CD4-positive, CD25-positive, alpha-beta regulatory T cell (primary cell): Measurements from ENCODE around the gene CDK5RAP2. TPM values are rescaled to one million over a fixed set of nuclear protein-coding genes. Genes with fewer than 3 reads are reported as not detected.

Experiments
- ATAC-seq, 2 donors: fragments of 150-1000 bp; cut with Tn5 transposase; one replicate each; pipeline ENCODE4 v1.10.0; 2021; ENCODE audit warnings: low read depth in 2 of 2, moderate number of reproducible peaks in 2 of 2, moderate library complexity in 1 of 2
- DNase-seq, 3 donors: peaks; one replicate each; pipeline versions ENCODE4 v3.0.0 to v3.0.0-alpha.2; 2012 to 2022; ENCODE audit warnings: mixed read lengths in 1 of 3
- H3K27ac ChIP-seq: one replicate; pipeline ENCODE4 v1.7.0; 2013; ENCODE audit warnings: mild to moderate bottlenecking, low read length; ENCODE audit not compliant: insufficient read depth, poor library complexity, severe bottlenecking
- H3K27me3 ChIP-seq: one replicate; pipeline ENCODE4 v1.7.0; 2013; ENCODE audit warnings: low read length; ENCODE audit not compliant: control insufficient read depth, insufficient read depth
- H3K36me3 ChIP-seq: one replicate; pipeline ENCODE4 v1.7.0; 2013; ENCODE audit warnings: mild to moderate bottlenecking, low read length, moderate library complexity; ENCODE audit not compliant: control insufficient read depth, insufficient read depth
- H3K4me1 ChIP-seq: 2 replicates; pipeline ENCODE4 v1.7.0; 2013; ENCODE audit warnings: mild to moderate bottlenecking, low read length; ENCODE audit not compliant: insufficient read depth, control insufficient read depth, poor library complexity, severe bottlenecking
- H3K4me3 ChIP-seq: one replicate; pipeline ENCODE4 v1.7.0; 2013; ENCODE audit warnings: low read depth, mild to moderate bottlenecking, low read length, moderate library complexity
- H3K9me3 ChIP-seq, 2 experiments: 1 replicate in 1 of 2; 2 replicates in 1 of 2; pipeline ENCODE4 v1.7.0; 2013; ENCODE audit warnings: low read length in 2 of 2, mild to moderate bottlenecking in 1 of 2, moderate library complexity in 1 of 2; ENCODE audit not compliant: control insufficient read depth in 2 of 2
- H3K27ac Mint-ChIP-seq, 3 donors: one replicate each; pipeline ENCODE4 v1.8.0; 2020 to 2022; ENCODE audit warnings: mild to moderate bottlenecking in 3 of 3, mixed read lengths in 3 of 3, moderate library complexity in 2 of 3
- H3K27me3 Mint-ChIP-seq: one replicate; pipeline ENCODE4 v1.8.0; 2022; ENCODE audit warnings: mild to moderate bottlenecking, mixed read lengths
- H3K36me3 Mint-ChIP-seq: one replicate; pipeline ENCODE4 v1.8.0; 2020; ENCODE audit warnings: mixed read lengths
- H3K4me1 Mint-ChIP-seq, 4 donors: one replicate each; pipeline ENCODE4 v1.8.0; 2020 to 2022; ENCODE audit warnings: mixed read lengths in 4 of 4, mild to moderate bottlenecking in 1 of 4
- H3K4me3 Mint-ChIP-seq, 4 donors: one replicate each; pipeline ENCODE4 v1.8.0; 2020 to 2022; ENCODE audit warnings: mild to moderate bottlenecking in 4 of 4, mixed read lengths in 4 of 4, moderate library complexity in 3 of 4
- H3K9me3 Mint-ChIP-seq, 7 donors: one replicate each; pipeline ENCODE4 v1.8.0; 2020 to 2022; ENCODE audit warnings: mixed read lengths in 7 of 7, mild to moderate bottlenecking in 3 of 7, moderate library complexity in 2 of 7
- polyA plus RNA-seq, 4 donors: library from polyadenylated mRNA; unstranded; fragments of 300-500 nt; fragmentation: Illumina TruSeq; gene quantifications; one replicate each; pipeline ENCODE4 v1.2.3, GENCODE V29; 2021
- total RNA-seq: library from RNA; stranded (reverse); gene quantifications from one replicate; pipeline ENCODE4 v1.2.3, GENCODE V29; 2022

Gene CDK5RAP2
- total and polyA plus RNA-seq, 5 donors from 2014 or later: 14.6 to 64.5 (median 16.9) TPM

DNA sequence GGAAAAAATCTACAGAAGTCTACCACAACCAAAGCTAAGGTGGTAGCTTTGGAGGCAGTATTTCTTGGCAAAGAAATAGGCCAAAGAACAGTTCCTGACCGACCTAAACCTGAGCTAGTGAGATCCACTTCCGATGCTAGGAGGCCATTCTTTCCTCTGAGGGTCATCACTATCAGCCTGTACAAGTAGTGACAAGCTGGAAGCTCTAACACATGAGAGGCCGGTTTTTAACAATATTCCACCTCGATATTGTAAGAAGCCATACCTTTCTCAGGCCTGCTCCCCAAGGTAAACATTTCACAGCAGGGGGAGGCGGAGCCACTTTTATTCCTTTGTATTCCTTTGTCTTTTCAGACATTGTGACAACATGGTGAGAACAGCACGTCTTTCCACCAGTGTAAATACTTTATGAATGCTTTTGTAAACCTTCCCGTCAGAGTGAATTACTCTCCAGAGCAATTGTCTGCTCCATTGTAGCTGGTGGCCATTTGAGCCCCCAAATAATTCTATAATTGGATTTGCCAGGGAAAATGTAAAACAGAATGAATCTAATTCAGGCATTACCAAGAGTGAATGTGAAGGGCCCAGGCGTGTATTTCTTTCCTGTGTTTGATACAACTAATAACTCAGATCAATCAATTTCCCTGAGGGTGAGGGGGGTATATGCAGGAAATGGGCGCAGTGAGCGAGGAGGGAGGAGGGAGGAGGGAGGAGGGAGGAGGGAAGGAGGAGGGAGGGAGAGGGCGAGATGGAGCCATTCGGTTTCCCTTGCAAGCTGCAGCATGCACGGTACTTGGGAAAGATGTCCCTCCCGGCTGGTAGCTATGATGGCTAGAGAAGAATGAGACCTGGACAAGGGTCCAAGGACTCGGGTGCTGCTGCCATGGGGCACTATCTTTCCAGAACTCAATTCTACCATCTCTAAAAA is 166.6 kb downstream of the CDK5RAP2 start:
- peaks cover 66% of the 10 kb centered on the region for H3K36me3 ChIP-seq

GRCh38 chr9:120412425-120412951 is 167.5 kb downstream of the CDK5RAP2 start:
- Histone ChIP-seq H3K4me3 (no peak overlapping the region), H3K9me3 (no peaks in the 10 kb centered on the region), H3K36me3 (peaks cover 73% of the 10 kb centered on the region), H3K4me1 (no peaks in the 10 kb centered on the region), H3K27ac (no peak overlapping the region), H3K27me3 (no peaks in the 10 kb centered on the region)
- Mint-ChIP-seq H3K4me1 (peaks cover 0 to 4% (median 1%) of the 10 kb centered on the region in 4 donors), H3K36me3 (peaks cover 73% of the 10 kb centered on the region), H3K9me3 (no peaks in the 10 kb centered on the region), H3K27ac (peak overlapping the region; percentile 18 to 83 (median 58)), H3K4me3 (no peak overlapping the region), H3K27me3 (no peaks in the 10 kb centered on the region)
- DNase-seq (no peak), ATAC-seq (no peak)

More for the DNA sequence above, 166.6 kb downstream of the CDK5RAP2 start:
- Mint-ChIP-seq H3K4me1 (peaks cover 0 to 4% (median 1%) of the 10 kb centered on the region in 4 donors), H3K36me3 (peaks cover 76% of the 10 kb centered on the region), H3K27me3 (no peaks in the 10 kb centered on the region), H3K4me3 (no peak overlapping the region), H3K27ac (no peak overlapping the region), H3K9me3 (no peaks in the 10 kb centered on the region)
- H3K9me3 ChIP-seq: no peaks in the 10 kb centered on the region
- no peaks in the 10 kb centered on the region for H3K27me3 ChIP-seq
- ATAC-seq: no peak
- H3K4me1 ChIP-seq: no peaks in the 10 kb centered on the region
- no peak overlapping the region for H3K27ac ChIP-seq
- DNase-seq: no peak
- no peak overlapping the region for H3K4me3 ChIP-seq

DNA sequence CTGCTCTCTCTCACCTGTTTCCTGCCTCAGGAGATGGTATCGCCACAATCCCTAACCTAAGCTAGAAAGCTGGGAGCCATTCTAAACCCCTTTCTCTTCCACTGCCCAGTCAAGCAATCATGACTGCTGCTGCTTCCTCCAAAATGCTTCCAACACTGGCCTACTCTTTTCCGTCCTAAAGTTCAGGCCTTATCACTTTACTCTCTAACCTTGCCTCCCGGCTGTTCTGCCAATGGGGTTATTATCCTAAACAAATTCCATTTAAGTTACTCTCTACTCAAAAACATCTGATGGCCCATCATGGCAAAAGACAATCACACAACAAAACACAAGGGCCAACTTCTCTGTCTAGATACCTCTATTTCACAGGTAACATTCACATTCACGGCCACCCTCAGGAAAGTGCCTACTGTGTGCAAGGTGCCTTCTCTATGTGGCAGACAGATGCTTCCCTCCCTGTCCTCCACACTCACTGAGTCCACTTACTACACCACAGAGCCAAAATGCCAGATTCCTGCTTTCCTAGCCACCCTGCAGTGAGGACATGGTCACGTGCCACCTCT is 168.0 kb downstream of the CDK5RAP2 start:
- peaks cover 0 to 2% (median 0%) of the 10 kb centered on the region in 4 donors for H3K4me1 Mint-ChIP-seq
- peaks cover 72% of the 10 kb centered on the region for H3K36me3 Mint-ChIP-seq
- Histone ChIP-seq H3K4me1 (no peaks in the 10 kb centered on the region), H3K4me3 (no peak overlapping the region), H3K27ac (no peak overlapping the region), H3K9me3 (no peaks in the 10 kb centered on the region), H3K36me3 (peaks cover 73% of the 10 kb centered on the region), H3K27me3 (no peaks in the 10 kb centered on the region)
- no peak overlapping the region for H3K4me3 Mint-ChIP-seq
- peak overlapping the region in 2 of 3 donors; percentile 32 to 83 for H3K27ac Mint-ChIP-seq
- no peaks in the 10 kb centered on the region for H3K27me3 Mint-ChIP-seq
- DNase-seq (no peak), ATAC-seq (no peak)
- H3K9me3 Mint-ChIP-seq: no peaks in the 10 kb centered on the region

- H3K9me3 ChIP-seq: no peaks in the 10 kb centered on the region
- no peaks in the 10 kb centered on the region for H3K9me3 Mint-ChIP-seq
- H3K27me3 ChIP-seq: no peaks in the 10 kb centered on the region
- no peak overlapping the region for H3K27ac ChIP-seq
- peaks cover 64% of the 10 kb centered on the region for H3K36me3 Mint-ChIP-seq
- H3K4me1 ChIP-seq: no peaks in the 10 kb centered on the region
- H3K4me1 Mint-ChIP-seq: peaks cover 0 to 2% (median 0%) of the 10 kb centered on the region in 4 donors
- no peaks in the 10 kb centered on the region for H3K27me3 Mint-ChIP-seq
- no peak overlapping the region for H3K4me3 ChIP-seq
- peaks cover 75% of the 10 kb centered on the region for H3K36me3 ChIP-seq
- no peak for DNase-seq
- H3K4me3 Mint-ChIP-seq: no peak overlapping the region
- H3K27ac Mint-ChIP-seq: peak overlapping the region in 2 of 3 donors; percentile 68 to 83
- ATAC-seq: no peak
These were observed 169.0 kb downstream of the CDK5RAP2 start for GRCh38 chr9:120410925-120411501.

GRCh38 chr9:120408680-120409258 is 171.2 kb downstream of the CDK5RAP2 start:
- Mint-ChIP-seq H3K9me3 (no peaks in the 10 kb centered on the region), H3K27ac (no peak overlapping the region), H3K36me3 (peaks cover 63% of the 10 kb centered on the region), H3K4me1 (peaks cover 0 to 2% (median 0%) of the 10 kb centered on the region in 4 donors), H3K4me3 (no peak overlapping the region), H3K27me3 (no peaks in the 10 kb centered on the region)
- Histone ChIP-seq H3K27ac (no peak overlapping the region), H3K27me3 (no peaks in the 10 kb centered on the region), H3K4me1 (no peaks in the 10 kb centered on the region), H3K36me3 (peaks cover 90% of the 10 kb centered on the region), H3K9me3 (no peaks in the 10 kb centered on the region), H3K4me3 (no peak overlapping the region)
- ATAC-seq (no peak), DNase-seq (no peak)

DNA sequence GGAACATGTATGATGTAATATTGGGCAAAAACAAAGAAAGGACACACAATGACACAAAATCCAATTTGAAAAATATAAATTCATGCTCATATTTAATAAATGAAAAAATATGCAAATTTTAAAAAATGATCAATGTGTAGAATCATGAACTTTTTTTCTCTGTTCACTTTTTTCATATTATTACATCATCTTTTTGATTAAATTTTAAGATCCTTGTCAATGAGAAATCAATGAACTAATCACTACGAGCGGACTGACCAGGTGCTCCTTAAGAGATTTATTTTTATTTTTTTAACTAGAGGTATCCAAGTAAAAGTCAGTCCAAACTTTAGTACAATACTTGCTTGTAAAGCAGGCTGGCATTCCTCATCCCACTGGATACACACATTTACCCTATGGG is 174.1 kb downstream of the CDK5RAP2 start:
- H3K36me3 ChIP-seq: peaks cover 90% of the 10 kb centered on the region
- Mint-ChIP-seq H3K27ac (no peak overlapping the region), H3K9me3 (no peaks in the 10 kb centered on the region)

GRCh38 chr9:120405134-120405533 is 174.8 kb downstream of the CDK5RAP2 start:
- H3K36me3 ChIP-seq: peaks cover 91% of the 10 kb centered on the region
- no peaks in the 10 kb centered on the region for H3K9me3 ChIP-seq
- ATAC-seq (no peak), DNase-seq (no peak)
- peak overlapping the region in 2 of 3 donors; percentile 20 to 64 for H3K27ac Mint-ChIP-seq
- no peak overlapping the region for H3K27ac ChIP-seq
- no peaks in the 10 kb centered on the region for H3K27me3 Mint-ChIP-seq
- peaks cover 59% of the 10 kb centered on the region for H3K36me3 Mint-ChIP-seq
- no peak overlapping the region for H3K4me3 ChIP-seq
- H3K4me3 Mint-ChIP-seq: no peak overlapping the region
- H3K4me1 ChIP-seq: no peaks in the 10 kb centered on the region
- no peaks in the 10 kb centered on the region for H3K4me1 Mint-ChIP-seq
- H3K27me3 ChIP-seq: no peaks in the 10 kb centered on the region
- H3K9me3 Mint-ChIP-seq: no peaks in the 10 kb centered on the region

More for the DNA sequence above, 174.1 kb downstream of the CDK5RAP2 start:
- Histone ChIP-seq H3K4me3 (no peak overlapping the region), H3K27me3 (no peaks in the 10 kb centered on the region), H3K27ac (no peak overlapping the region), H3K4me1 (no peaks in the 10 kb centered on the region), H3K9me3 (no peaks in the 10 kb centered on the region)
- Mint-ChIP-seq H3K4me1 (no peaks in the 10 kb centered on the region), H3K27me3 (no peaks in the 10 kb centered on the region), H3K36me3 (peaks cover 64% of the 10 kb centered on the region), H3K4me3 (no peak overlapping the region)
- DNase-seq (no peak), ATAC-seq (no peak)
